HG03439 (cell line): ENCODE results near the gene SMIM5.
"Not testable (repeated sequence)": the region's sequence is repeated elsewhere in the genome, so short reads cannot be mapped to it uniquely, and the experiment has no call there.

Experiments
- ATAC-seq: cut with Tn5 transposase; IDR thresholded peaks from one replicate; pipeline ENCODE4 v1.9.1; 2021; ENCODE audit warnings: mild to moderate bottlenecking, moderate library complexity; ENCODE audit not compliant: unreplicated experiment

The SMIM5 gene

DNA sequence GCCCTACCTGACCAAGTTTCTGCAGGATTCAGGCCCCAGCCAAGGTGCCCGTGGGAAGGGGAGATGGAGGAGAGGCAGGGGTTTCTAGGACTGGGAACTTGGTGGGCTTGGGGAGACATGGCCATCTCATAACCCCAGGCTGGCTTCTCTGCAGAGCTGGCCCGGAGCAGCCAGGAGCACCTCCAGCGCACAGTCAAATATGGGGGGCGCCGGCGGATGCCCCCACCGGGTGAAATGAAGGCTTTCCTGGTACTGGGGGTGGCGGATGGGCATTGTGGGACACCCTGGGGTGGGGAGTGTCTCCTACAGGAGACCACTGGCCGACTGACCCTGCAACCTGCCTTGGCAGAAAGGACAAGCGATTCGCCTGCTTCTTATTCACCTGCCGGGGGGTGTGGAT, 9.2 kb upstream of the SMIM5 start:
- no peak for ATAC-seq

DNA sequence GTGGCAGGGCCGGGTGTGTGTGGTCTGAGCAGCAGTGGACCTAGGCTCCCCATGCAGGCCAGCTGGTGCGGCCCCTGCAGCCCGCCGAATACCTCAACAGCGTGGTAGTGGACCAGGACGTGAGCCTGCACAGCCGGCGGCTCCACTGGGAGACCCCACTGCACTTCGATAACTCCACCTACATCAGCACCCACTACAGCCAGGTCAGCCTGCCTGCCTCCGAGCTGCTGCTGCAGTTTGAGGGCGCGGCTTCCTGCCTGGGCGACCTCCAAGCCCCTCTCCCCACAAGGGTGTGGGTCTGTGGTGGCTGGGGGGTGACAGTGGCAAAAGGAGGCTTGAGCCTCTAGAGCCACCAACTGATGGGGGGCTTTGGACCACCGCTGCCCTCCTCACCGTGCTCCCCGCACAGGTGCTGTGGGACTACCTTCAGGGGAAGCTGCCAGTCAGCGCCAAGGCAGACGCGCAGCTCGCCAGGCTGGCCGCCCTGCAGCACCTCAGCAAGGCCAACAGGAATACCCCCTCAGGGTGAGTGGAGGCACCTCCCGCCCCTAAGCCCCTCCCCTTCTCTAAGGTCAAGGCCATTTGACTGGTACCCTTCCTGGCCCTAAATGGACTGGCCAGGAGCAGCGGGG, 8.4 kb upstream of the SMIM5 start:
- no peak for ATAC-seq

DNA sequence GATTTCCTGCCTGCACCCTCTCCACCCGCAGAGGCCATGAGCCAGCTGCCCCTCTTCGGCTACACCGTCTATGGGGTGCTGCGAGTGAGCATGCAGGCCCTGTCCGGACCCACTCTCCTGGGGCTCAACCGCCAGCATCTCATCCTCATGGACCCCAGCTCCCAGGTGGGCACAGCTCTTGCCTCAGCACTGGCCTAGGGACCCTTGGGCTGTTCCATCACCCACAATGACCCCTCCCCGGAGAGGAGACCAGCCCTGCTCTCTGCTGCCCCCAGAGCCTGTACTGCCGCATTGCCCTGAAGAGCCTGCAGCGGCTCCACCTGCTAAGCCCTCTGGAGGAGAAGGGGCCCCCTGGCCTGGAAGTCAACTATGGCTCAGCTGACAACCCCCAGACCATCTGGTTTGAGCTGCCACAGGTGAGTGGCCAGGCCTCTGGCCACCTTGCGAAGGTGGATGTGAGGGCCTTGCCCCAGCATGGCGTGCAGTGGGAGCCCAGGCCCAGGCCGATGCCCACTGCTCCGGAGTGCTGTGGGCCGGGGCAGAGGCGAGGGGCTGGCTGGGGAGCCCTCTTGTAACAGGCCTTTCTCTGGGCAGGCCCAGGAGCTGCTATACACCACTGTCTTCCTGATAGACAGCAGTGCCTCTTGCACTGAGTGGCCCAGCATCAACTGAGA, 7.3 kb upstream of the SMIM5 start:
- no peak for ATAC-seq

DNA sequence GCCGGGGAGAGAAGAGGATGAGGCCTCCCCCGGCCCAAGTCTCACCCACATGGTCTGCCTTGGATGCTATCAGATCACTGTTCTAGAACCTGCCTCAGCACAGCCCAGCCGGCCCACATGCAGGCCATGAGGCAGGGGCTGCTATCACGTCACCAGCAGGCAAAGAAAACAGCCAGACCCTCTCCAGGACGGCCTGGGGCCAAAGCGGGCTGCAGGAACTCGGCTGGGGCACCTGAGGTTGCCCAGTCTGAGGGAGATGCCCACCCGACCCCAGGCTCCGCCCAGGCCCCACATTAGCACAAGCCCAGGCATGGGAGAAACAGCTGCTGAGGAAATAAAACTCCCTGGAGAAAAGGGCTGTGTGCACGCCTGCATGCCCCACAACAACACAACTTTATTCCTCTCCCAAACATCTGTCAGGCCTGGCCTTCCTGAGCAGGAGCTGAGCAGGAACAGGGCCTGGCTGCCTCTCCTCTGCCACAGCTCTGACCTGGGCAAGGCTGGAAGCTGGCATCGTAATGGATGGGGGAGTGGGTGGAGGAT, 6.7 kb upstream of the SMIM5 start:
- no peak for ATAC-seq

DNA sequence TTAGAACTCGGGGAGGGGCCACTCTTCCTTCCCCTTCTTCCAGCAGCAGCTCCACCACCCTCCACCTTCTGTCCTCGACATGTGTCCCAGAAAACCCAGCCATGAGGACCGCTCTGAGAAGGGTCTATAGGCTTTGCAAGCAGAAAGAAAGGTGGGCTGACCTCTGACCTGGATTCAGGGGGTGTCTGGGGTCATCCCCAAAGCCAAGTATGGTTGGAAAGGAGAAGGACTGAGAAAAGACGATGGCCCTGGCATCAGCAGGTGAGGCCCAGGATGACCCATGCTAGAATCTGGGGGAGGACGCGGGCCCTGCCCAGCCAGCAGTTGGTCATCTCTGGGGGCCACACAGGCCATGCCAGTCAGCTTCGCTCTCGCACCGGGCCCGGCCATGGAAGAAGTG, 6.1 kb upstream of the SMIM5 start:
- no peak for ATAC-seq

DNA sequence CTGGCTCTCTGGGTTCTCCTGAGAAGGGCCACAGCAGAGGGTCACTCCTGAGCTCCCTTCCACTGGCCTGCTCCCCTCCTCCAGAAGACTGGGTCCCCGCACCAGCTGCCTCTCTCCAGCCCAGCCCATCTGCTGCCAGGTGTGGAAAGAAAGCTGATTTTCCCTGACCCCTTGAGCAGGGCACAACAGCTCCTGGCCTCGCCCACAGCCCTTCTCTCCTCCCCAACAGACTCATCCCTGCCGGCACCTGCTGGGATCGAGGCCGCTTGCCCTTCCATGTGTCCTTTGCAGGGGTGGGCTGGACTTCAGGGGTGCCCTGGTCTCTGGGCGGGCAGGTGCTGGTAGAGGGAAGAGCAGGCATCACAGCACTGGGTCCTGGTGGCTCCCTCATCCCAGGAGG, 4.8 kb upstream of the SMIM5 start:
- no peak for ATAC-seq

DNA sequence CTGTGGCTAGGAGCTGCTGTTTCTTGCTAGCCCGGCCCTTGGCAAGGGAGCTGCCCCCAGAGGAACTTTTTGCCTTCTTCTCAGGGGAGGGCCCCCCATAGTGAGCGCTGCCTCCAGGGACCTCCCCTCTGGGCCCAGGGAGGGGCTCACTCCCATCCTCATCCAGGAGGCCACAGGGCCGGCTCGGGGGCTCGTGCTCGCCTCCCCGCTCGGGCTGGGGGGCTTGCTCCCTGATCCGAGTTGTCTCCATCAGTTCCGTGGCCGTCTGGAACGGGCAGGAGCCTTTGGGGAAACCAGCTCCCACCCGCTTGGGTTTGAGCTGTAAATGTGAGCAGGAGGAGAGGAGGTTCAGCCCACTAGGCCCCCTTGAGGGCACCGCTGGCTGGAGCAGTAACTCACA, 4.1 kb upstream of the SMIM5 start:
- ATAC-seq, result no peak

DNA sequence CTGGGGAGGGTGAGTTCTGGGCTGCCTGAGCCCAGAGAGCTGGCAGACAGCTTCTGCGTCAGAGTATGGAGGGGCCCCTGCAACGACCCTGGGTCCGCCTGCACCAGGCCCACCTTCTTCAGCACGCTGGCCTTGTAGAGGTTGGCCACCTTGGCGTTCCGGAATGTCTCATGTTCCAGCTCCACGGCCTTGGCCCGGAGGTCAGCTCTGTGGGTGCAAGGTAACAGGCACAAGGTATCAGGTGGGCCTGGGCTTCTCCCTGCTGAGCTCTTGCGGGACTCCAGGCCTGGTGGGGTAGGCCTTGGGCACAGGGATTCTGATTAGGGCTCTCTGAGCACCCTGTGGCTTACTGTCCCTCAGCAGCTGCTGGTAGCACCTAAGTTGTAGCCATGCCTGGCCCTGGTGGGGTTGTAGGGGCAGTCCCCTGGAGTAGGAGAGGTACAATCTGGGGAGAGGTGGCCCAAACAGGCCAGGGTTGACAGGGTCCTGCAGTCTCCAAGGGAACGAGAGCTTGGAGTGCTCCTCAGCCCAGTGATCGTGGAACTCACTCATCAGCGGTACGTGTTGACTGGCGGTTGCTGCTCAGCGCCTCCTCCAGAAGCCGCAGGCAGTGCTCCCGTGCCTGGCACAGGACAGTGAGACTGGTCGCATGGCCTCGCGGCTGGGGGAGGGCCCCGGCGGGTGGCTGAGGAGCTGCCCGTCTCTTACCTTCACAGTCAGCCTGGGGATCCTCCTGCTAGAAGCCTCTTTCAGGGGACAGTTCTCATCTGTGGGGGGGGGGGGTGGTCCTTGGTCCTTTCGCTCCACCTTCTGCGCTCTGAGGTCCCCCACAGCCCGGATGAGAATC, 2.9 kb upstream of the SMIM5 start:
- no peak for ATAC-seq

DNA sequence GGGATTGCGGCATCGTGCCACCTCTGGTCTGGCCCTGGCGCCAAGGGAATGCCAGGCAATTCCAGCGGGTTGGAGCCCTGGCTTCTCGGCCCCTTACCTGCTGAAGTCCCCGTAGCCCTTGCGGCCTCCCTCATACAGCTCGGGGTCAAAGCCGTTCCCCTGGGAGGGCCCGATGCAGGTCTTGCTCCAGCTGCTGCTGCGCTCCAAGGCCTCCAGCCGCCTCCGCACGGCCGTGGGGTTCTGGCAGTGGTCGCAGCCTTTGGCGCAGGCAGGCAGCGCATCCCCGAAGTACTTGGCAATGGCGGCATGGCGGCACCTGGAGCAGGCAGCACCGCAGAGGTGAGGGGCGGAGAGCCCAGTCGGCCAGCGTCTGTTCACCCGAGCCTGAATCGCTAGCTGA, 1.9 kb upstream of the SMIM5 start:
- no peak for ATAC-seq

DNA sequence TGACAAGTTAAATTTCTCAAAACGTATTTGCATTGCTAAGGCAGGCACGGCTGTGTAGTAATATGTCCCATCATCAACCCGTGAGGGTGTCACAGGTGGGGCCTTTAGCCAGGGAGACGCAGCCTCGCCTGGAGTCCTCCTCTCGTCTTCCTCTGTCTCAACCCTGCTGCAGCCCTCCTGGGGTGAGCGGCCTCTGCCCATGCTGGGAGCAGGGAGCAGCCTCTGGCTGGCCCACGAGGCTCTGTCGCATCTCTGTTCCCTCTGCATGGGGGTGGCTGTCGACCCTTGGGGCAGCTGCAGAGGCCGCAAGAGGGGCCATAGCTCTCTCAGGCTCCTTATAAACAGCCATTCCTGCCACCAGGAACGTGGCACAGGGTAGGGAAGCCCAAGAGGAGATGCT, 806 bp upstream of the SMIM5 start:
- ATAC-seq, result no peak

DNA sequence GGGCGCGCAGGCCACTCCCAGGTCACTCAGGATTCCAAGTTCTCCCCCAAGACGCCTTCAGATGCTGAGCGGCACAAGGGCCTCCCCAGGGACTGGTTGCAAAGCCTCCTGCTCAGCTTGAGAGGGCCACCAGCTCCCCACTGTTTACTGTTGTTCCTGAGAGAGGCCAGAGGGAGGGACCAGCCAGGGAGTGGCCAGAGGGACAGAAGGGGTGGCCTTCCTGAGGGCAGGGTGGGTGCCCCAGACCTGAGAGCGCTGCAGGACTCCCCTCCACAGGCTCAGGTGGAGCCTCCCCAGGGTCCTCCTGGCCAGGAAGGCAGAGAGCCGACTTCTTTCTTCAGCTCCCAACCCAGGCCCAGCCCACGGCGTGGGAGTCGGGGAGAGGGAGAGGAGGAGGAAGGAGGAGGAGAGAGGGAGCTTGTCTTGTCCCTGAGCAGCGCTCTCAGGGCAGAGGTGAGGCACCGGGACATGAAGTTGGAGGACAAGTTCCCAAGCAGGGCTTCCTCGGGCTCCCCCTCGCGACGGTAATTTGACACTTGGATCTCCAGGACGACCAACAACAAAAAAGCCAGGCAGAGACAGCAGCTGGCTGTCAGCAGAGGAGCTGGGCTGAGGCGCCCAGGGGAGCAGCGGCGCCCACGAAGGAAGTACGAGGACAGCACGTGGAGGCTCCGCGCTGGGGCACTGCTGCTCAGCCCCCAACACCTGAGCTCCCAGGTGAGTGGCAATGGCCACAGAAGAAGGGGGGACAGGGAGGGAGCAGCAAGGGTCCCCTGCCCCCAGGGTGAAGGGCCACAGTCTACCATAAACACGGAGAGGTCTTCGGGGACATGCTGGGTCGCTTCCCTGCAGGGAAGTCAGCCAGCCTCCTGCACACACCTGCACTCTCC, 497 bp downstream of the SMIM5 start:
- ATAC-seq, result no peak

DNA sequence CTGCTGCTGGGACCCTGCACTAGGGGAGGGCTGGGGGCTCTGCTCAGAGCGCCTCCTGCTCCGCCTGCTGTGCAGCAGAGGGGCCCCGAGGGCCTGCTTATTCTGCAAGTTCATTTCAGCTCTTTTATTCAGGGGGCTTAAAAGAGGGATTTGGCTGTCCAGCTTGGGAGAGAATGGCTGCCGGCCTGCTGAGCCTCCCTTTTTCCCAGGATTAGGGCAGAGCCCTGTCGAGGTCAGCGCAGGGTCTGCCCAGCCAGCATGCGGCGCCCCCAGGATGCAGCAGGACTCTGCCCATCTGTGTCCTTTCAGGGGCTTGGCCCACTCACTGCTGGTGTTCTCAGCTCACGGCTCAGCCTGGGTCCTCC, 1.1 kb downstream of the SMIM5 start:
- no peak for ATAC-seq

DNA sequence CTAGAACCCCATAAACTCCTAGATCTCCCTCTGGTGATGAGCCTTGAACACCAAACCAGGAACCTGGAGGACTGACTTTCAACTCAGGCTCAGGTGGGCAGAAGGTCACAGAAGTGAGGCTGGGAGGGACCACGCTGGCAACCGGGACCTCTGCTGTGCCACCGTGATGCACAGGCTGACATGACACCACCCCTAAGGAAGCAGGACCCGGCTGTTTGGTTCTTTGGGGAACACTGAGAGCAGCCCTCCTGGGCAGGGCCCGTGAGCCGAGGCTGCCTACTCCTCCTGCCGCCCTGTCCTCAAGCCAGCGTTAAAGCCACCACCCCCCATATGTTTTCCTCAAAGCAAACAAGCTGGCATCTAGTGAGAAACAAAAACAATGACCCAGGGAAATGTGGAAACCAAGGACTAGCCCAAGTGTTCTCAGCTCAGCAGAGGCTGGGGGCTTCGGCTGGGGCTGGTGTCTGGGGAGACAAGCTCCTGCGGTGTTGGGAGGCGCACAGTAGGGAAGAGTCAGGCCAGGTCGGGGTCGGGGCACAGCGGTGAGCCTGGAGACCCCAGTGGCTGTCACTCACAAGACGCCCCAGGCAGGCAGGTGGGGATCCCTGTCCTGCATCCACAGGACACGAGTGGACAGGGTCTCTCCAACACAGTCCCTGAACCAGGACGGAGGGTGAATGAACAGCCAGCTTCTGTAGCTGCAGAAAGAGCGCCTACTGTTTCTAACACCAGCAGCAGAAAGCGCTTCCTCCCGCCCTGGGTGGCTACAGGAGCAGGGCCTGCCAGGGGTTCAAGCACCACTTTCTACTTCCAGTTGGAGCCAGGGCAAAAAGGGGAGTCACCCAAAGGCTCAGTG, 1.7 kb downstream of the SMIM5 start:
- ATAC-seq, result no peak

DNA sequence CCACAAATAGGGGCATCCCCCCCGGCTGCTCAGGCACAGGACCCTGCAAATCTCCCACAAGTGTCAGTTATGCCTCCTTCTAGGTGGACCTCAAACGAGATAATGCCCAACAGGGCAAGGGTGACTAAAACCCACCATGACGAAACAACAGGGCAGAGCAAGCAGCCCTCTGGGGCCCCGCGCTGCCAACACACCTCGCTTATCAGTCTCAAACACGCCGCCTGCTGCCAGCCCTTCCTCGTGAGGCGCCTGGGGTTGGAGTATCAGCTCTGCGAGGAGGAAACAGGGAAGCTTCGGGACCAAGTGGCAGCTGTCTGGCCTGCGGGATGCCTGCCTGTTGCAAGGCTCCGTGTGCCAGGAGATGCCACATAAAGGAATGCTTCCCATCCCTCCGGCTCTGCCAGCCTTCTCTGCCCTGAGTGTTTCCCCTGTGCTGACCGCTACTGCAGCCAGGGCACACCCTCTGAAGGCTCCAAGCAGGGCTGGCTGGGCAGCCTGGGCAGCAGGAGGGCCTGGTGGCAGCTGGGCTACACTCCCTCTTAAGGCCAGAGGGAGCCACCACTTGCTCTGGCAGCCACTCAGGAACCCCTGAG, 2.5 kb downstream of the SMIM5 start:
- ATAC-seq, result no peak

DNA sequence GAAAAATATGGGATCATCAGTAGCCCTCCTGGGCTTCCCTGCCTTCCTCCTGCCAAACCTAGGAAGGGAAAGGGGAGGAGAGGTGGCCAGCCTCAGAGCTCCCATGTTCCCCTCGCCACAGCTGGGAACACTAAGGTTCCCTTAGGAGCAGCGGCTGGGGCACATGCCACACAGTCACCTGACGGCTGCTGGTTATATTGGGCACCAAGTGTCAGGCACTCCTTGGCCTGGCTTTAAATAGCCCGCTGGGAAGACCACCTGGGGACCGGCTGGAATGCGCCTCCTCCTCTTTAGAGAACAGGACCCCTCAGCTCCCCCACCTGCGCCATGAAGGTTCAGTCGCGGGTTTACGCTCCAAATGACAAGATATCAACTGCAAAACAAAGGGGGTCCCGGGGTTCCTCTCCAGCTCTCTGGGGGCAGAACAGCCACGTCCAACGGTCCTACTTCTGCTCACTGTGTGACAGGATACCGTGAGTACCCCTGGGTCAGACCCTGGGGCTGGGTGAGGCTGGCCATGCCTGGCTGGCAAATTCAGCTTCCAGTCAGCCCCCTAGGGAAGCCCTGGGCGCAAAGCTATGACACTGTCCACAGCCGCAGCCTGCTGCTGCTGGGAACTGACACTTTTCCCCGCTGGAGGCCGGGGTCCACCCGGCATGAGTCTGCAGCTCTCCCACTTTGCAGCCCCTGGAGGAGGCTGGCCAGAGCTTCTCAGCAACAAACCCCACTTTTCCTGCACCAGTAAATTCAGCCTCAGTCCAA, 3.3 kb downstream of the SMIM5 start:
- no peak for ATAC-seq

DNA sequence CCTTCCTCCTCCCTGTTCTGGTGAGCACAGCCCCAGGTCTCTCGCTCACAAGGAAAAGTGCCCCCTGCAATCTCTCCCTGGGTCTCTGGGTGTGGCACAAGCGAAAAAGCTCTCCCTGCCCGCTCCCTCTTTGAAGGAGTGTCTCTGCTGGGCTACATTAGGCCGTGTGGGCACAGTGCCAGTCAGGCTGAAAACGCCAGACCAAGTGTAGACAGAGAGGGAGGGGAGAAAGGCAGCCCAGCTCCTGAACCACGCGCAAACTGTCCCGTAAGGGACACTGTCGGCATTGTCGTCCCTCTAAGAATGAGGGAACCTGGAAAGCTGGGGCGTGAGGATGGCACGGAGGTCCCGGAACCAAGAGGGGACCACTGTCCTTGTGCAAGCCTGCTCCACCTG, 3.9 kb downstream of the SMIM5 start:
- no peak for ATAC-seq

DNA sequence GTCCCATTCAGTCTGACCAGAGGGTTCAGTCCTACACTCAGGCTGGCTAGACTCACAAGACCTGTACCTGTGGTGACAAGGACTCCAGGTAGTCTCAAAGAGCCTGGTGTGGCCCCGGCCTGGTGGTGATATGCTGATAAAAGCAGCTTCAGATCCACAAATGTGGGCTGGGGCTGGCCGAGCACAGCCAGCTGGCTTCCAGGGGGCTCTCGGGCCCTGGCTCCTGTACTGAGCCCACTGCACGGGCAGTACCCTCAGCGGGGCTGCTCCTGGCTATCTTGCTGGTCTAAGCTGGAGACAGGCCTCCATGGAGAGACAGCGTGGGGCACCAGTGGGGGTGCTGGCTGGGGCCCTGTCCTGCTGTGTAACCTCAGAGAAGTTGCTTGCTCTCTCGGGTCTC, 4.3 kb downstream of the SMIM5 start:
- no peak for ATAC-seq

DNA sequence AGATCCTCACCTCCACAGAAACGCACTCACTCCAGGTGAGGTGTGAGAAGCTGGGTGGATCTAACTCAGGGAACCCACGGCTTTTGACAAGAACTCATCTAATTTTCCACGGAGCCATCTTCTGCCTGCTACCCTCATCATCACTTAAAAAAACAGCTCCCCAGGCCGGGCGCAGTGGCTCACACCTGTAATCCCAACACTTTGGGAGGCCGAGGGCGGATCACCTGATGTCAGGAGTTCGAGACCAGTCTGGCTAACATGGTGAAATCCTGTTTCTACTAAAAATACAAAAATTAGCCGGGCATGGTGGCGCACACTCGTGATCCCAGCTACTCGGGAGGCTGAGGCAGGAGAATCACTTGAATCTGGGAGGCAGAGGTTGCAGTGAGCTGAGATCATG, 4.8 kb downstream of the SMIM5 start:
- not testable (repeated sequence) for ATAC-seq

DNA sequence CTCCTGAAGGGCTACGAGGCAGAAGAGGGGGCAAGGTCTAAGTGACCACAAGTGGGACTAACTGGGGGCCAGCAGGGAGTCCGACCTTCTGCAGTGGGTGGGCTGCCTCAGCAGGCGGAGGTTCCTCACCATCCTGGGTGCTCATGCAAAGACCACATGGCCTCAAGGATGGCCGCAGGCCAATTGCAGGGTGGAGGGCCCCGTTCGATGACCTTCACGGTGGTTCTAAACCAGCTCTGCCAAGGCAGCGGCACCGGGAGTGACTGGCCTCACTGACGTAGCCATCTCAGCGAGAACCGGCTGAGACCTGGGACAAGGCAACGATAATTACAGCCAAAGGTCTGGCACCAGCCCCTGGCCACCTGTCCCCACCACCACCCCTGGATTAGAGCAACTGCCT, 5.7 kb downstream of the SMIM5 start:
- no peak for ATAC-seq
